A549 (cell line): Measurements from ENCODE around the gene PDIA5. TPM values are rescaled to one million over a fixed set of nuclear protein-coding genes. Genes with fewer than 3 reads are reported as not detected.

Experiments used
- ATAC-seq, 2 experiments: fragments of 200-7000 bp in 1 of 2; fragments of >200 bp in 1 of 2; cut with Nextera tagmentation in 1 of 2; cut with Tn5 transposase in 1 of 2; 3 replicates each; pipeline versions ENCODE4 v1.8.0 to v1.9.1; 2018 to 2020; ENCODE audit warnings: mild to moderate bottlenecking in 1 of 2, moderate library complexity in 1 of 2
- CTCF ChIA-PET: fragments of 300-600 bp; sonication (Branson Sonifier 250); formaldehyde crosslinking; extraction: SDS; loops from one replicate; lab custom pipeline; 2021; ENCODE audit warnings: antibody characterized with exemption, inconsistent platforms; lab: Yijun Ruan, JAX
- POLR2A ChIA-PET: fragments of 350-600 bp; formaldehyde crosslinking; extraction: SDS; loops from one replicate; lab custom pipeline; 2021; ENCODE audit warnings: antibody characterized with exemption, inconsistent platforms; lab: Yijun Ruan, JAX
- DNase-seq, 2 experiments: peaks; one replicate each; pipeline versions ENCODE4 v3.0.0 to v3.0.0-alpha.2; 2011 to 2016; ENCODE audit warnings: low read depth in 1 of 2, low spot score in 1 of 2
- FAIRE-seq: peaks from 2 replicates; lab custom pipeline; 2011; peaks lifted over from hg19 to GRCh38; lab: Jason Lieb, UNC
- H3K27ac ChIP-seq, 2 experiments: fragments of >200 bp; sonication (Bioruptor Twin); formaldehyde crosslinking; 3 replicates each; pipeline ENCODE4 v1.5.1; 2016 to 2017
- H3K4me1 ChIP-seq: fragments of >200 bp; sonication (Bioruptor Twin); formaldehyde crosslinking; 3 replicates; pipeline ENCODE4 v1.6.1; 2016
- H3K4me2 ChIP-seq: fragments of >200 bp; sonication (Bioruptor Twin); formaldehyde crosslinking; 3 replicates; pipeline ENCODE4 v1.6.1; 2016
- H3K4me3 ChIP-seq: fragments of >200 bp; sonication (Bioruptor Twin); formaldehyde crosslinking; 3 replicates; pipeline ENCODE4 v1.5.1; 2016
- H3K9me3 ChIP-seq: fragments of >200 bp; sonication (Bioruptor Twin); formaldehyde crosslinking; 3 replicates; pipeline ENCODE4 v1.6.1; 2016
- ATOH8 ChIP-seq: fragments of 250-450 bp; sonication (Bioruptor Pico); IDR thresholded peaks from 2 replicates; pipeline ENCODE4 v1.5.0; 2020; ENCODE audit warnings: low read depth, mild to moderate bottlenecking, moderate library complexity
- CEBPB ChIP-seq, 2 experiments: fragments of >200 bp in 1 of 2; sonication (Bioruptor Twin) in 1 of 2; formaldehyde crosslinking in 1 of 2; IDR thresholded peaks; 2 replicates each; pipeline ENCODE4 v1.6.1; 2012 to 2016
- CHD2 ChIP-seq: fragments of 150-350 bp; IDR thresholded peaks from 2 replicates; pipeline ENCODE4 v1.6.1; 2014; ENCODE audit warnings: low read length; ENCODE audit not compliant: partially characterized antibody
- ELK1 ChIP-seq: fragments of 150-350 bp; IDR thresholded peaks from 2 replicates; pipeline ENCODE4 v1.6.1; 2014; ENCODE audit warnings: low read depth, mild to moderate bottlenecking, low read length
- GATA3 ChIP-seq: IDR thresholded peaks from 2 replicates; pipeline ENCODE4 v1.6.1; 2012; ENCODE audit warnings: borderline replicate concordance
- HES2 ChIP-seq: fragments of >200 bp; sonication (Bioruptor Twin); formaldehyde crosslinking; IDR thresholded peaks from 2 replicates; pipeline ENCODE4 v1.6.1; 2016
- HEYL ChIP-seq: fragments of 250-450 bp; sonication (Bioruptor Pico); IDR thresholded peaks from 2 replicates; pipeline ENCODE4 v1.8.0; 2021; ENCODE audit warnings: mild to moderate bottlenecking, moderate library complexity
- HMGXB4 ChIP-seq: fragments of 250-450 bp; sonication (Bioruptor Pico); IDR thresholded peaks from 2 replicates; pipeline ENCODE4 v1.5.0; 2021; ENCODE audit warnings: mild to moderate bottlenecking, moderate library complexity, borderline replicate concordance
- HOXB13 ChIP-seq: fragments of 250-450 bp; sonication (Bioruptor Pico); IDR thresholded peaks from 2 replicates; pipeline ENCODE4 v1.5.0; 2020; ENCODE audit warnings: low read depth, mild to moderate bottlenecking, moderate library complexity
- HOXB5 ChIP-seq: fragments of 250-450 bp; sonication (Bioruptor Pico); IDR thresholded peaks from 2 replicates; pipeline ENCODE4 v1.5.0; 2020; ENCODE audit warnings: mild to moderate bottlenecking, moderate library complexity
- JUNB ChIP-seq: fragments of >200 bp; sonication (Bioruptor Twin); formaldehyde crosslinking; IDR thresholded peaks from 2 replicates; pipeline ENCODE4 v1.6.1; 2016
- KDM1A ChIP-seq: fragments of 200-600 bp; sonication (generic); IDR thresholded peaks from 2 replicates; pipeline ENCODE4 v1.6.1; 2016; ENCODE audit warnings: low read depth, mild to moderate bottlenecking
- MAFK ChIP-seq: fragments of 450-650 bp; IDR thresholded peaks from 2 replicates; pipeline ENCODE4 v1.6.1; 2014; ENCODE audit not compliant: partially characterized antibody
- POLR2A ChIP-seq: IDR thresholded peaks from 2 replicates; pipeline ENCODE4 v1.6.1; 2012; ENCODE audit warnings: mild to moderate bottlenecking, low read length
- REST ChIP-seq: fragments of 200-600 bp; sonication (generic); IDR thresholded peaks from 2 replicates; pipeline ENCODE4 v1.6.1; 2016; ENCODE audit warnings: antibody characterized with exemption, mild to moderate bottlenecking, moderate library complexity
- RFX5 ChIP-seq: fragments of 450-650 bp; IDR thresholded peaks from 2 replicates; pipeline ENCODE4 v1.7.1; 2014; ENCODE audit warnings: antibody characterized with exemption, mild to moderate bottlenecking, moderate library complexity
- SMC3 ChIP-seq: fragments of >200 bp; sonication (Bioruptor Twin); formaldehyde crosslinking; IDR thresholded peaks from 3 replicates; pipeline ENCODE4 v1.6.1; 2018; ENCODE audit warnings: inconsistent platforms
- TFCP2L1 ChIP-seq: fragments of 250-450 bp; sonication (Bioruptor Pico); IDR thresholded peaks from 2 replicates; pipeline ENCODE4 v1.5.0; 2021; ENCODE audit warnings: mild to moderate bottlenecking
- USF2 ChIP-seq: fragments of 450-650 bp; IDR thresholded peaks from 2 replicates; pipeline ENCODE4 v1.6.1; 2014; ENCODE audit warnings: antibody characterized with exemption
- WGBS: methylation state at CpG from one replicate; pipeline ENCODE4 v1.1.6; 2017; ENCODE audit errors: missing lambda C conversion rate; 5-methylcytosine and 5-hydroxymethylcytosine counted together
- polyA plus RNA-seq, 4 experiments: library from polyadenylated mRNA; depleted of rRNA in 3 of 4; stranded (reverse); fragments of >200 nt; fragmentation: RNase III in 1 of 4; extraction: RNeasy Plus Mini Kit Qiagen cat#74134 plus additional on column Dnase treatment in 1 of 4; gene quantifications; 2 replicates in 3 of 4; 3 replicates in 1 of 4; pipeline ENCODE4 v1.2.3, GENCODE V29; 2011 to 2017

The PDIA5 gene
- polyA plus RNA-seq, 2 of the 4 experiments (the other 2 are of a cell fraction): 17.5 to 28.1 TPM

- DNase-seq: no peak
- ChIA-PET POLR2A (no interaction called here), CTCF (interaction anchor here (1.0 kb wide), 1 partner anchor 110 kb away, joined by 3 read pairs; no protein-coding TSS in a partner anchor)
- TF ChIP-seq MAFK: no peak
- no peak for TF ChIP-seq KDM1A
- TF ChIP-seq, all 56 proteins: peak for 0
- FAIRE-seq (no peak), ATAC-seq (peak in 1 of 2 experiments; percentile 34; a peak in 1 of 6 replicates)
- no peak overlapping the region for H3K27ac ChIP-seq
- 61% methylated on average over 2 of the region's 2 CpGs for WGBS
- no peak overlapping the region for H3K4me2 ChIP-seq
- H3K4me3 ChIP-seq: no peak overlapping the region
- 0 out of 3 replicates have a peak, but pooled peaks cover 2% of the 10 kb centered on the region for H3K4me1 ChIP-seq
- no peaks in the 10 kb centered on the region for H3K9me3 ChIP-seq
Measured at GRCh38 chr3:123053107-123053506, 13.7 kb upstream of the PDIA5 start.

GRCh38 chr3:123054109-123054778 is 12.6 kb upstream of the PDIA5 start:
- no peak for DNase-seq
- no peak for ATAC-seq
- WGBS: 53% methylated on average over 5 of the region's 5 CpGs
- CTCF ChIA-PET: interaction anchor here (1.2 kb wide), 1 partner anchor 26 kb away, joined by 4 read pairs; no protein-coding TSS in a partner anchor
- Histone ChIP-seq H3K4me2 (no peak overlapping the region), H3K27ac (no peak overlapping the region), H3K4me3 (no peak overlapping the region), H3K4me1 (0 out of 3 replicates have a peak, but pooled peaks cover 2% of the 10 kb centered on the region), H3K9me3 (no peaks in the 10 kb centered on the region)
- FAIRE-seq: no peak
- POLR2A ChIA-PET: no interaction called here
- TF ChIP-seq USF2 (no peak), HMGXB4 (CRISPR knock-in tag) (no peak), HOXB5 (CRISPR knock-in tag) (no peak), RFX5 (no peak), JUNB (no peak), HEYL (CRISPR knock-in tag) (no peak), CEBPB (IDR thresholded peaks at IDR 0.05) (no peak), SMC3 (no peak), TFCP2L1 (CRISPR knock-in tag) (no peak), GATA3 (no peak), ATOH8 (CRISPR knock-in tag) (no peak), HOXB13 (CRISPR knock-in tag) (no peak), POLR2A (no peak), ELK1 (no peak), HES2 (no peak), CHD2 (no peak)

- no peak overlapping the region for H3K4me3 ChIP-seq
- CTCF ChIA-PET: interaction anchor here (1.2 kb wide), 2 partner anchors 10 to 27 kb away, joined by 4 read pairs; no protein-coding TSS in a partner anchor
- no peak overlapping the region for H3K27ac ChIP-seq
- ATAC-seq (no peak), DNase-seq (no peak), FAIRE-seq (no peak)
- 62% methylated on average over 4 of the region's 4 CpGs for WGBS
- no peaks in the 10 kb centered on the region for H3K9me3 ChIP-seq
- no peak for TF ChIP-seq REST
- H3K4me1 ChIP-seq: 0 out of 3 replicates have a peak, but pooled peaks cover 2% of the 10 kb centered on the region
- H3K4me2 ChIP-seq: no peak overlapping the region
- POLR2A ChIA-PET: no interaction called here
Measured at GRCh38 chr3:123054931-123055330, 11.9 kb upstream of the PDIA5 start.
